Stimulated activated CD4-positive, alpha-beta T cell treated with anti-CD3 and anti-CD28 coated beads, Interleukin-15, amount 100 ng/mL, for 1 hour (primary cell): Measurements from ENCODE around the gene TMEM229A.
"Not testable (repeated sequence)": the region's sequence is repeated elsewhere in the genome, so short reads cannot be mapped to it uniquely, and the experiment has no call there.

Source experiments
- DNase-seq, 2 donors: peaks; one replicate each; pipeline ENCODE4 v3.0.0-alpha.2; 2020; ENCODE audit warnings: low read depth in 1 of 2, low spot score in 1 of 2

Gene TMEM229A

DNA sequence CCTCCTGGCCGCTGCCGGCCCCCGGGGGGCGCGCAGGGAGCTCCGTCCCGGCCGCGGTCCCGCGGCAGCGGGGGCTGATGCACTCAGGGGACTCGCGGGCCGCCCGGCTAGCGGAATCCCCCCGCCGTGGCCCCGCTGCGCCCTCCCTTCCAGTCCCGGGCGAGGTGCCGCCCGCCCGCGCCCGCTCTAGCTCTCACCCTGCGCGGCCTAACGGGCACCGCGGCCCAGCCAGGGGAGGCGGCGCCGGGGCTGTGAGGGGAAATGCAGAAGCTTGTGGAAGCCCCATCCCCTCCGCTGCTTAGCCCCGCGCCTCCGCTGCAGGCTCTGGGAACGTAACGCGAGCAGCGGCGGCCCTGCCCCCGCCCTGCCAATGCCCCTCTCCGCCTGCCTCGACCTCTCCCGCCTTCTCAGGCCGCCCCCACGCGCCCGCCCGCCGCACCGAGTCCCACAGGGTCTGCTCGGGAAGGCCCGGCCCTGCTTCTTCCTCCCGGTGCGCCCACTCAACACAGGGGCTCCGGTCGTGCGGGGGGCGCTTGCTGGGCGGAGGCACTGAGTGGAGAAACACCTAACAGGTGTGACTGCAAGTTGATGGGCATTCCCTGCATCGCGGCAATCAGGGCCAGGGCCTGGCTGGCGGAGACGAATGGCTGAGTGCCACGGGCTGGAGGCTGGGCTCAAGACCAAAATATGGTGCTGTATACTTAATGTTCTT, 384 bp upstream of the TMEM229A start:
- DNase-seq = no peak

DNA sequence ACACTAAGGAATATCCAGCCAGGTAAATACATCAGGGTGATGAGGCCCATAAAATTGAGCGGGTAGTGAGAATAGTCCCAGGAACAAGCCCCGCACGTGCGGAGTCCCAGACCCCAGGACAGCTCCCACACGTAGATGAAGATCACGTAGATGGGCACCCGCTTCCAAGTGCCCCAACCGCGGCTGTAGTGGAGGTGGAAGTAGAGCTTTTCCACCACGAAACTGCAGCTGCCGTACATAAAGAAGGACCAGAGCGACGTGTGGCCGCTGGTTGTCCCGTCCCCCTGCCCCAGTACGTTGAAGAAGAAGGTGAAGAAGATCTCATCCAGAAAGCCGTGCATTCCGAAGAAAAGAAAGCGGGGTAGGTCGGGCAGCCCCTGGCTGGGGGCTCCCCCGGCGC, 948 bp downstream of the TMEM229A start:
- no peak for DNase-seq

DNA sequence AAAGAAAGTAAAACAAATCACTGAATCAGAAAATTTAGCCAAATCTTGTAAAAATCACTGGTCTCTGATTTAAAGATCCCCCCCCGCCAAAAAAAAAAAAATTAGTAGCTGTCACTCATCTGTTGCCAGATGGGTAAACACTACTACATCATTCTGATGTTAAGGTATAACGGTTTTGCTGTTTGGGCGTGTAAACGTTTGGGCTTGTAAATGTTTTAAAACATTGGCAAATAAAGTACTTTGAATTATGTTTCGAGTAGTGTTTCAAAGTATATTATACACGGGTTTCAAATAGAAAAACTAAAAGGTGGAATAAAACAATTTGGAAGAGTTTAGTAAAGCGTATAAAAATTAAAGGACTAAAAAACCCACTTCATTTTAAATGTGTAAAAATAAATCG, 1.5 kb downstream of the TMEM229A start:
- no peak for DNase-seq

DNA sequence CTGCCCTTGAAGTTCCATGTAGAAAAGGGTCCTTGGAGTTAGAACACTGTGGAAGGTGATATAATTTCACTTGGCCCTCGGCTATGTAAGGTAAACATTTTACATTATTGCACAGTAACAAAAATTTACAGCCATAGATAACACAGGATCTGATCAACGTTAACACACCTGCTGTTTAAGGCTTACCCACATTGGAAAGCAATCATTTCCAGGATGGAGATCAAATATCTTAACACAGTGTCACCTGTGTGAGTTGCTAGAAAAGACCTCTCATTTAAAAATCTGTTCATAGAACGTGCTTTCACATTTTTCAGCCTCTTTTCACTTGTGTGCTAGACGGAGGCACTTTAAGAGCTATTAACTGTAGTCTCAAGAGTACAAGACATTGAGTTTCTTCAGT, 1.9 kb downstream of the TMEM229A start:
- no peak for DNase-seq

DNA sequence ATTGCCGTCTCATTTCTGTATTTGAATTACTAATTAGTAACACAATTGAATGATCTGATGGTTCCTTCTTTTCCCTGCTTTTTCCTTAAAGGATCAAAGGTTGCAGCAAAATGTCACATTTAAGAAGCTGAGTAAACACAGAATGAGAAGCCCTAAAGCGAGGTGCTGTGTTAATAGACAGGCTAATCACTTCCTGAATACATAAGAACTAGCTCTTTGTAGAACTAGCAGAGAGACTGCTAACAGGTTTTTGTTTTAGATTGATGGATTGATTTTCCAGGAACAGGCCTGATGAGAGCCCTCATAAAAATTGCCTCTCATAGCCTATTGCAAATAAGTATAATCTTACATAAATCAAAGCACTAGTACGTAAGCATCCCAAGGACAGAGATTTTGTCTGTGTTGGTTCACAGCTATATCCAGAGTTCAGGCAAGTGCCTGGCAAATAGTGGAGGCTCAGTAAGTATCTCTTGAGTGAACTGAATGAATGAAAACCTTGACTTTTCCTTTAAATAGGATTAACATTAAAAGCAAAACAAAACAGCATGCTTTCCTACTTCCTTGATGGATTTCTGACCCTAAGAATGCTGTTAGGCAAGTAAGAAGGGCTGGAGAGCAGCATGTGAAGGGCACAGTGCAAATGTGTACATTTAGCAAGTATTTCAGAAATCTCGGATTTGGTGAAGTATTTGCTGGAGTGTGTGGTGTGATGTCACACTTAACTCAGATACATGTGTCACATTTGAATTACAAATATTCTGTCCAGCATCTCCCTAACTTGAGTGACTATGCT, 3.3 kb downstream of the TMEM229A start:
- no peak for DNase-seq

DNA sequence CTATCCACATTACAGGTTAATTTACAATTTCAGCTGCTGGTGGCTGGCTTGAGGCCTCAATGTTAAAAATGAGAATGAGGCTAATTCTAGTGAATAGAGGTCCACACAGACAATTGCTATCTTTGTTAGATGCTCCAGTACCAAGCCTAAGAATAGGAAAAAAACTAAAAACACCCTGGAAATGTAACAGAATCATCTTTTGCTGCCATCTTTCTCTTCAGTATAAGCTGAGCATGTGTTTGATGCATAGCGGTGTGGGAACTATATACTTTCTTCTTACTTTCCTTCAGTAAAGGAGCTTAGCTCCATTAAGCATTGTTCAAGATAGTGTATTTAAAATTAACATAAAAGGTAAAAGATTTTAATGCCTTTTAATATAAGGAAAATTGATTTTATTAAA, 5.6 kb downstream of the TMEM229A start:
- DNase-seq = no peak

DNA sequence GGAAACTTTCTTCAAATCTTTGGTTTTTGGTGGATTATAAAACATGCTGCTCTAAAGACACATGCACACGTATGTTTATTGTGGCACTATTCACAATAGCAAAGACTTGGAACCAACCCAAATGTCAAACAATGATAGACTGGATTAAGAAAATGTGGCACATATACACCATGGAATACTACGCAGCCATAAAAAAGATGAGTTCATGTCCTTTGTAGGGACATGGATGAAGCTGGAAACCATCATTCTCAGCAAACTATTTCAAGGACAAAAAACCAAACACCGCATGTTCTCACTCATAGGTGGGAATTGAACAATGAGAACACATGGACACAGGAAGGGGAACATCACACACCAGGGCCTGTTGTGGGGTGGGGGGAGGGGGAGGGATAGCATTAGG, 8.5 kb downstream of the TMEM229A start:
- not testable (repeated sequence) for DNase-seq

DNA sequence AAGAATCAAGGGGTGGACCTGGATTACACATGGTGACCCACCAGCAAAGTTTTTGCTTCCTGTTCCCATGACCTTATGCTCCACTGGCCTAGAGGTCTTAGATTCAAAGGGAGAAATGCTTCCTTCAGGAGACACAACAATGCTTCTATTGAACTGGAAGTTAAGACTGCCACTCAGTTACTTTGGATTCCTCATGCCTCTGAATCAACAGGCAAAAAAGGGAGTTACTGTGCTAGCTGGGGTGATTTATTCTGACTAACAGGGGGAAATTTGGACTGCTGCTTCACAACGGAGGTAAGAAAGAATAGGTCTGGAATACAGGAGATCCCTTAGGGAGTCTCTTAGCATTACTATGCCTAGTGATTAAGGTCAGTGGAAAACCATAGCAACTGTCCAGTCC, 10.3 kb downstream of the TMEM229A start:
- no peak for DNase-seq

DNA sequence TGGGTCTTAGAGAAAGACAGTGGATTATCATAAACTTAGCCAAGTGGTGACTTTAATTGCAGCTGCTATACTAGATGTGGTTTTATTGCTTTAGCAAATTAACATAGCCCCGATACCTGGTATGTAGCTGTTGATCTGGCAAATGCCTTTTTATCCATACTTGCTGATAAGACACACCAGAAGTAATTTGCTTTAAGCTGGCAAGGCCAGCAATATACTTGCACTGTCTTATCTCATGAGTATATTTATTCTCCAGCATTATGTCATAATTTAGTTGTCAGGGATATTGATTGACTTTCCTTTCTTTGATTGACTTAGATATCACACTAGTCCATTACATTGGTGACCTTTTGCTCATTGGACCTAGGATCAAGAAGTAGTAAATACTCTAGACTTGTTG, 12.8 kb downstream of the TMEM229A start:
- no peak for DNase-seq

DNA sequence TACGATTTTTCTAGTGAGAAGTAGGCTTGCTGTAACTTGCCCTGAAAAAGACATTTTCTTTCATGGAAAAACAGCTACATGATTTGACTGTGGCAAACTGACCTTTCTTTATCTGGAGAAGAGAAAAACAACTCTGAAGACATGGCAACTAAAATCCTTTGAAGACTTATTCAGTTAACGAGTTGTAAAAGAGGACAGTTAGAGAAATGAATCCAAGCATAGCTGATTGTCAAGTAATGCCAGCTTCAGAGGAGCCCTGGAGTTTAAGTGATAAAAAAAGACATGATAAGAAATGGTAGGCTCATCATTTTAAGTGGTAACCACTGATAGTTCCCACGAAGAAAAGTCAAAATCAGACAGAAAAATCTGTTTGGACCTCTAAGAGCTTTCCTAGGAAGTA, 19.6 kb downstream of the TMEM229A start:
- DNase-seq = no peak

DNA sequence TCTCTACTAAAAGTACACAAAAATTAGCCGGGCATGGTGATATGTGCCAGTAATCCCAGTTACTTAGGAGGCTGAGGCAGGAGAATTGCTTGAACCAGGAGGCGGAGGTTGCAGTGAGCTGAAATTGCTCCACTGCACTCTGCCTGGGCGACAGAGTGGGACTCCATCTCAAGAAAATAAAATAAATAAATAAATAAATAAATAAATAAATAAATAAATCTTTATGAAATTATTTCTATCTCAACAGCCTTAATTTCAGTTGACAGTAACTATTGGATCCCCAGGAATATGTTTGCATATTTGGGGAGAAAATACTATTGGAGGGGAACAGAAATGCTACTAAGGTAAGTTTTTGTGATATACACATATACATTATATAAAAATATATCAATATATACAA, 20.0 kb downstream of the TMEM229A start:
- DNase-seq = no peak

DNA sequence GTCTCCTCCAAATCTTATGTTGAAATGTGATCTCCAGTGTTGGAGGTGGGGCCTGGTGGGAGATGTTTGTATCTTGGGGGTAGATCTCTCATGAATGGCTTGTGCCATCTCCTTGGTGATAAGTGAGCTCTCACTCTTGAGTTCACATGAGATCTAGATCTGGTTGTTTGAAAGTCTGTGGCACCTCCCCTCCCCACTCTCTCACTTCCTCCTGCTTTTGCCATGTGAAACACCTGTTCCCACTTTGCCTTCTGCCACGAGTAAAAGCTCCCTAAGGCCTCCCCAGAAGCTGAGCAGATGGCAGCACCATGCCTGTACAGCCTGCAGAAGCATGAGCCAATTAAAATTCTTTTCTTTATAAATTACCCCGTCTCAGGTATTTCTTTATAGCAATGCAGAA, 23.5 kb downstream of the TMEM229A start:
- DNase-seq = no peak

DNA sequence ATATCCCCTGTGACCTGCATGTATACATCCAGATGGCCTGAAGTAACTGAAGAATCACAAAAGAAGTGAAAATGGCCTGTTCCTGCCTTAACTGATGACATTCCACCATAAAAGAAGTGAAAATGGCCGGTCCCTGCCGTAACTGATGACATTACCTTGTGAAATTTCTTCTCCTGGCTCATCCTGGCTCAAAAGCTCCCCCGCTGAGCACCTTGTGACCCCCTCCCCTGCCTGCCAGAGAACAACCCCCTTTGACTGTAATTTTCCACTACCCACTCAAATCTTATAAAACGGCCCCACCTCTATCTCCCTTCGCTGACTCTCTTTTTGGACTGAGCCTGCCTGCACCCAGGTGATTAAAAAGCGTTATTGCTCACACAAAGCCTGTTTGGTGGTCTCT, 24.6 kb downstream of the TMEM229A start:
- DNase-seq = not testable (repeated sequence)

DNA sequence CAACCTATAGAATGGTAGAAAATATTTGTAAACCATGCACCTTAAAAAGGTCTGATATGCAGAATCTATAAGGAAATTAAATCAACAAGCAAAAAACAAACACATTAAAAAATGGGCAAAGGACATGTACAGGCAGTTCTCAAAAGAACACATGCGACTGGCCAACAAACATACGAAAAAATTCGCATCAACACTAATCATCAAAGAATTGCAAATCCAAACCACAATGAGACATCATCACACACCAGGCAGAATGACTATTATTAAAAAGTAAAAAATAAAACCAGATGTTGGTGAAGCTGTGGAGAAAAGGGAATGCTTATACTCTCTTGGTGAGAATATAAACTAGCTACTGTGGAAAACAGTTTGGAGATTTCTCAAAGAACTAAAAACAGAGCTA, 33.2 kb downstream of the TMEM229A start:
- DNase-seq = no peak

DNA sequence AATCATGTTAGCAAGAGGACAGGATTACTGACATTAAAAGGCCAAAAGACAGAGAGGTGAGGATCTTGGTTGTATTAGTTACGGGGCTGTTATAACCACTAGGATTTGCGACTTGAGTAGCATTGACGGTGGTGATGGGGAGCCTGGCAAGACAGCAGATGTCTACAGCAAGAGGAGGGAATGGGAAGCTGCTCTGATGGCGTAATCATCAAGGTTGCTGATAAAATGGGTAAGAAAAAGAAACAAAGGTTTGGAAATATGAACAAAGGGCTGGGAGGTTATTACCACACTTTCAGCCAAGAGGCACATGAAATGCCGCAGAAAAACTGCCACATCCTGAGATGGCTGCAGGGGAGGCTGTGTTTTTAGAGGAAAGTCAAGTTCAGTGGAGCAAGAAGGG, 33.9 kb downstream of the TMEM229A start:
- DNase-seq = no peak

DNA sequence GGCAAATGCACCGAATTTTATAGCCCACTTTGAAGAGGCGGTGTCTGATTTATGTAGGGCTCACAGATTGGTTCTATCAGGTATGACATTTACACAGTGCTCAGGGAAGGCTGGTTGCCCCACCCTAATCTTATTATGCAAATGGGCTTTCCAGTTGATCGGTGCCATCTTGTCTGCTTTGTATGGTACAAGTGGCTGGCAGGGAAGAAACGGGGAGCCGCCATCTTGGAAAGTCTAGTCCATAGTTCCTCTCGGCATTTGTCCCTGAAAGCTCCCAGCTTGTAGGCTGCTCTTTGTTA, 36.6 kb downstream of the TMEM229A start:
- no peak for DNase-seq

DNA sequence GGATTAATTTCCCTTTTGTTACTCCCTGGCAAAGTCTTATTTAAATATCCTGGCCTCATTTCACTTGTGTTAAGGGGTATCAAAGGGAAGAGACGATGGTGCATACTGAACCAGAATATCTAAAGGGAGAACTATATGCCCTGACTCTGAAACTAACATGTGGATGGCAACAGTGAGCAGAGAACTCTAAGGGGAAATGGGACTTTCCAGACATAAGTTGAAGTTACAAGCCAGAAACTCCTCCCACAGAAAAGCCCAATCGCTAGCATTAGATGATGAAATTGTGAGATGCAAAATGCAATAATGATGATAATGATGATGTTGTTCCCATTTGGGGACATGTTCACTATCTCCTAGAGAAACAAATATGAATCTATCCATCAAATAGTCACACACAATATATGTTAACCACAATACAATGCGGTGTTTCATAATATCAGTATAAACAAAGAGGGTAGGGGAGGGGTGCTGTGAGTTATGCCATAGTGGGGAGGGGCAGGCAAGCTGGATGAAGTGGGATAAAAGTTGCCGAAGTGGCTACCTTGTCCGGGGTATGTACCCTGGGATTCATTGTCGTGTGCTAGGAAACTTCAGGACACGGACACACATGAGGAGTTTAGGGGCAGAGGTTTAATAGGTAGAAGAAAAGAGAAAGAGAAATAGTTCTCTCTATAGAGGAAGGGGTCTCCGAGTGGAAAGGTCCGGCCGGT, 37.1 kb downstream of the TMEM229A start:
- no peak for DNase-seq

DNA sequence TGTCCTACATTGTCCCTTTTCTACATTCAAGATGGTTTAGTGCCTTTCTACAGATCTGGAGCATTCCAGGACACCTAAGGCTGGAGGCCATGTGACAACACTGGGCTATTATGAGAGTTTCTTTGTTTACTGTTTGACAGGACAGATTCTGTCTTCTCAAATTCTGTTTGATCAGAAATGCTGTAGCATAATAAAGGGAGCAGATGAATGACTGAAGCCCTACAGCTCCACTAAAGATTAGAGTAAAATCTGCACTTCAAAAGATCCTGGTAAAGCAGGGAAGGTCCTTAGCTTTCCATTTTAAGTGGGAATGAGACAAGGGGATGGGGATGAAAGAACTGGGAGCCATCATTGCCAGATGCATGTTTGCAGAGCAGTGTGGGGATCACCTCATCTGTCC, 38.4 kb downstream of the TMEM229A start:
- no peak for DNase-seq

DNA sequence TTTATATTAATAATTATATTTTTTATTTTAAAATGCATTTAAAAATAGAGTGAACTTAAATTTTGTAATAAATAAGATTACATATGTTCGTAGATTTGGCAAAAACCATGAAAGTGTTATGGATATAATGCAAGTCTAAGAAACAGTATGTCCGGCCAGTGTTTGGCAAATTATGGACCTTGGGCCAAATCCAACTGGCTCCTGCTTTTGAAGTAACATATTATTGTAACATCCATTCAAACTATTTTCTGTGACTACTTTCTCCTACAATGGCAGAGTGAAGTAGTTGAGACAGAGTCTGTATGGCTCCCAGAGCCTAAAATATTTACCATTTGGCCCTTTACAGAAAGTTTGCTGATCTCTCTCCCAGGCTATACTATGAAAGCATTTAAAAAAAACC, 38.9 kb downstream of the TMEM229A start:
- DNase-seq = no peak

DNA sequence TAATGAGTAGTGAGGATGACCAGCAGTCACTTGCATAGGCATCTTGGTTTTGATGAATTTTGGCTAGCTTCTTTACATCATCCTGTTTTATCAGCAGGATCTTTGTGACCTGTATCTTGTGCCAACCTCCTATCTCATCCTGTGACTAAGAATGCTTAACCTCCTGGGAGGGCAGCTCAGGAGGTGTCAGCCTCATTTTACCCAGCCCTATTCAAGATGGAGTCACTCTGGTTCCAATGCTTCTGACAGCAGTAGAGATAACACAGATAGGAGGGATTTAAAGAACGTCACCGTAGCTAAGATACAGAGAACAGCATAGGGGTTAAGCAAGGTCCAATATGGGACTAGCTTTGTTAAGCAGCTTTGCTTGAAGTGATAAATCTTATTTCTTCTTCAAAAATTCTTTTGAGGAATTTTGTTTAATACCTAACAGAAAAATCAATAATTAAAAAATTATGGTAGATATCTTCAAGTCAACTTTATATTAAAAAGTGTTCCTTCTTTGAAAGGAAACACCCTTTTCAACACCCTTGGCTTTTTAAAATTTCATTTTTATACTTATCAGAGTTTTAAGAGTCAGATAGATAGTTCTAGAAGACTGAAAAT, 39.9 kb downstream of the TMEM229A start:
- no peak for DNase-seq

DNA sequence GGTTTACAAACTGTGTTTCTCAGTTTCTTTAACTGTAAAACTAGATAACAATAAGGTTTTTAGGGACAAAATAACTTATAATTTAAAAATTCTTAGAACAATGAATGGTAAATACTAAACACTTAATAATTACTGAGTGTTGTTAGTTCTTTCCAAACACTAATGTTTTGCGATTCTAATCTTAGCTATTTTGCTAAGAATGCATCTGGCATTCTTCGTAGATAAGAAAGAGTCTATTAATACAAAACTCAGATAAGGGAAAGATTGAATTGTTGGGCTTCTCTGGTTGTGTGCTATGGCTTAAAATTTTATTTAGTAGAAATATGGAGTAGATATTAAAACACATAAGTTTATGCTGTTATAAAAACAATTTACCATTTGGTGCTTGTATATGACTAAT, 45.4 kb downstream of the TMEM229A start:
- no peak for DNase-seq
